HepG2 (cell line): ENCODE measurements around the gene NDRG3. TPM values are rescaled to one million over a fixed set of nuclear protein-coding genes. Genes with fewer than 3 reads are reported as not detected.

Source experiments
- AHR ChIP-seq: IDR thresholded peaks from 2 replicates; pipeline ENCODE4 v1.6.1; 2018; ENCODE audit warnings: missing genetic modification reagents, missing compliant biosample characterization
- ATRX ChIP-seq: sonication (generic); formaldehyde crosslinking; IDR thresholded peaks from 2 replicates; pipeline ENCODE4 v1.4.0; 2020; ENCODE audit warnings: missing genetic modification reagents, borderline replicate concordance
- CENPX ChIP-seq: sonication (generic); formaldehyde crosslinking; IDR thresholded peaks from 2 replicates; pipeline ENCODE4 v1.9.0; 2021; ENCODE audit warnings: mild to moderate bottlenecking, missing genetic modification reagents, moderate library complexity
- CREB1 ChIP-seq, 2 experiments: fragments of 450-650 bp in 1 of 2; IDR thresholded peaks; 2 replicates each; pipeline ENCODE4 v1.6.1; 2016 to 2017; ENCODE audit warnings: control low read depth in 1 of 2, mild to moderate bottlenecking in 1 of 2, missing compliant biosample characterization in 1 of 2, missing genetic modification characterization in 1 of 2
- DNMT1 ChIP-seq: sonication (generic); formaldehyde crosslinking; IDR thresholded peaks from 2 replicates; pipeline ENCODE4 v1.5.1; 2020; ENCODE audit warnings: mild to moderate bottlenecking, missing genetic modification reagents
- ELF1 ChIP-seq: sonication (generic); formaldehyde crosslinking; IDR thresholded peaks from 2 replicates; pipeline ENCODE4 v1.4.0; 2020; ENCODE audit warnings: missing genetic modification reagents
- HNF1B ChIP-seq: sonication (generic); formaldehyde crosslinking; IDR thresholded peaks from 2 replicates; pipeline ENCODE4 v1.5.1; 2020; ENCODE audit warnings: mild to moderate bottlenecking, moderate library complexity, missing genetic modification reagents
- MAZ ChIP-seq, 2 experiments: sonication (generic) in 1 of 2; formaldehyde crosslinking in 1 of 2; IDR thresholded peaks; 2 replicates each; pipeline versions ENCODE4 v1.5.0 to v1.6.1; 2012 to 2020; ENCODE audit warnings: low read depth in 2 of 2, mild to moderate bottlenecking in 2 of 2, borderline replicate concordance in 1 of 2, improper control_type of control experiment in 1 of 2, low read length in 1 of 2, missing genetic modification reagents in 1 of 2, moderate library complexity in 1 of 2
- MIXL1 ChIP-seq: IDR thresholded peaks from 2 replicates; pipeline ENCODE4 v1.6.1; 2016
- MXI1 ChIP-seq: IDR thresholded peaks from 3 replicates; pipeline ENCODE4 v1.6.1; 2012; ENCODE audit warnings: low read depth, low read length, inconsistent platforms, borderline replicate concordance
- NR2F1 ChIP-seq, 2 experiments: fragments of 450-650 bp in 1 of 2; formaldehyde crosslinking in 1 of 2; IDR thresholded peaks; 2 replicates each; pipeline versions ENCODE4 v1.5.0 to v1.6.1; 2016 to 2020; ENCODE audit warnings: mild to moderate bottlenecking in 1 of 2, missing compliant biosample characterization in 1 of 2, missing genetic modification reagents in 1 of 2, moderate library complexity in 1 of 2
- NR2F2 ChIP-seq: IDR thresholded peaks from 2 replicates; pipeline ENCODE4 v1.6.1; 2012; ENCODE audit warnings: low read depth, inconsistent platforms, borderline replicate concordance
- POGK ChIP-seq: sonication (generic); formaldehyde crosslinking; conservative IDR thresholded peaks from 2 replicates; pipeline ENCODE4 v1.8.0; 2022; ENCODE audit warnings: mild to moderate bottlenecking, moderate library complexity, missing genetic modification reagents
- RFXANK ChIP-seq: IDR thresholded peaks from 2 replicates; pipeline ENCODE4 v1.6.1; 2016
- SAP130 ChIP-seq: IDR thresholded peaks from 2 replicates; pipeline ENCODE4 v1.6.1; 2016; ENCODE audit warnings: low read depth
- SYNCRIP ChIP-seq: fragments of 200-400 bp; formaldehyde crosslinking; IDR thresholded peaks from 2 replicates; pipeline ENCODE4 v1.6.1; 2018; ENCODE audit warnings: mild to moderate bottlenecking, low read depth, low read length; ENCODE audit not compliant: insufficient read depth
- TARDBP ChIP-seq: sonication (generic); formaldehyde crosslinking; IDR thresholded peaks from 2 replicates; pipeline ENCODE4 v1.8.0; 2022; ENCODE audit warnings: mild to moderate bottlenecking, missing genetic modification reagents
- ZFP90 ChIP-seq: sonication (generic); formaldehyde crosslinking; IDR thresholded peaks from 2 replicates; pipeline ENCODE4 v1.8.0; 2022; ENCODE audit warnings: missing genetic modification reagents, mild to moderate bottlenecking, inconsistent platforms, borderline replicate concordance
- ZNF253 ChIP-seq: sonication (generic); formaldehyde crosslinking; IDR thresholded peaks from 2 replicates; pipeline ENCODE4 v1.8.0; 2022; ENCODE audit warnings: mild to moderate bottlenecking, missing genetic modification reagents, borderline replicate concordance
- ZNF335 ChIP-seq: sonication (generic); formaldehyde crosslinking; IDR thresholded peaks from 2 replicates; pipeline ENCODE4 v1.4.0; 2020; ENCODE audit warnings: missing genetic modification reagents
- ZNF468 ChIP-seq: sonication (generic); formaldehyde crosslinking; IDR thresholded peaks from 2 replicates; pipeline ENCODE4 v1.8.0; 2022; ENCODE audit warnings: mild to moderate bottlenecking, moderate library complexity, missing genetic modification reagents
- ZNF496 ChIP-seq: sonication (generic); formaldehyde crosslinking; IDR thresholded peaks from 2 replicates; pipeline ENCODE4 v1.8.1; 2023; ENCODE audit warnings: mild to moderate bottlenecking, moderate library complexity, missing genetic modification reagents; ENCODE audit not compliant: insufficient replicate concordance
- ZNF878 ChIP-seq: sonication (generic); formaldehyde crosslinking; IDR thresholded peaks from 2 replicates; pipeline ENCODE4 v1.8.1; 2023; ENCODE audit warnings: mild to moderate bottlenecking, missing genetic modification reagents, moderate library complexity
- ZNF891 ChIP-seq: sonication (generic); formaldehyde crosslinking; IDR thresholded peaks from 2 replicates; pipeline ENCODE4 v1.5.0; 2020; ENCODE audit warnings: mild to moderate bottlenecking, missing genetic modification reagents
- ZXDC ChIP-seq: sonication (generic); formaldehyde crosslinking; IDR thresholded peaks from 2 replicates; pipeline ENCODE4 v1.5.0; 2020; ENCODE audit warnings: mild to moderate bottlenecking, missing genetic modification reagents
- polyA plus RNA-seq, 8 experiments: library from polyadenylated mRNA; depleted of rRNA in 3 of 8; stranded (reverse) in 7 of 8; unstranded in 1 of 8; fragments of >200 nt; fragmentation: Illumina TruSeq in 4 of 8; extraction: Trizol in 4 of 8; gene quantifications; 2 replicates each; pipeline versions ENCODE4 v1.2.1 to v1.2.3, GENCODE V29; 2011 to 2016; ENCODE audit warnings: low read depth in 4 of 8, missing spikeins in 1 of 8, mixed read lengths in 1 of 8; ENCODE audit not compliant: insufficient read depth in 1 of 8
- total RNA-seq, 5 experiments: library from RNA; depleted of rRNA; stranded (reverse); fragments of >200 nt; fragmentation: Illumina TruSeq; extraction: Trizol; gene quantifications; 2 replicates each; pipeline ENCODE4 v1.2.3, GENCODE V29; 2016; ENCODE audit warnings: low read depth in 1 of 5

Gene NDRG3
- total and polyA plus RNA-seq, 2 of the 13 experiments (the other 11 are each of a cell fraction or from before 2014, with no cell fraction given) = 36.0 to 40.5 TPM

- TF ChIP-seq SAP130 (CRISPR knock-in tag) = peak; percentile 59
- no peak for TF ChIP-seq ZXDC (CRISPR knock-in tag)
- no peak for TF ChIP-seq SYNCRIP
- TF ChIP-seq NR2F2 = no peak
- TF ChIP-seq ZNF468 (CRISPR knock-in tag) = no peak
- TF ChIP-seq ZNF891 (CRISPR knock-in tag) = no peak
- TF ChIP-seq DNMT1 (CRISPR knock-in tag) = no peak
- 0 out of 2 replicates have a peak, but pooled peaks have one; percentile 34 for TF ChIP-seq MIXL1 (CRISPR knock-in tag)
- TF ChIP-seq ELF1 (CRISPR knock-in tag) = no peak
- no peak for TF ChIP-seq POGK (CRISPR knock-in tag)
- TF ChIP-seq NR2F1 (CRISPR knock-in tag; IDR thresholded peaks at IDR 0.05) = no peak
- no peak for TF ChIP-seq RFXANK (CRISPR knock-in tag)
- peak; percentile 35; the same call in 1 of the 2 replicates for TF ChIP-seq ZNF878 (CRISPR knock-in tag)
- TF ChIP-seq ATRX (CRISPR knock-in tag) = no peak
- TF ChIP-seq CENPX = no peak
- no peak for TF ChIP-seq AHR (CRISPR knock-in tag)
- TF ChIP-seq ZNF496 = no peak
- 0 out of 3 replicates have a peak, but pooled peaks have one; percentile 27 for TF ChIP-seq MXI1
- no peak for TF ChIP-seq TARDBP (CRISPR knock-in tag)
- no peak for TF ChIP-seq ZNF253 (CRISPR knock-in tag)
- TF ChIP-seq HNF1B (CRISPR knock-in tag) = no peak
- no peak for TF ChIP-seq ZFP90
- no peak for TF ChIP-seq ZNF335 (CRISPR knock-in tag)
- no peak for TF ChIP-seq CREB1 (IDR thresholded peaks at IDR 0.05)
- TF ChIP-seq CREB1 (CRISPR knock-in tag; IDR thresholded peaks at IDR 0.05) = no peak
- no peak for TF ChIP-seq MAZ (IDR thresholded peaks at IDR 0.05; ENCODE audit: borderline replicate concordance, low read depth, low read length)
- no peak for TF ChIP-seq MAZ (CRISPR knock-in tag; IDR thresholded peaks at IDR 0.05; ENCODE audit: low read depth)
Measured at GRCh38 chr20:36754656-36755222, 8.8 kb upstream of the NDRG3 start (continued).
